Esophagus muscularis mucosa (tissue), 4 donors: Measurements from ENCODE around the gene ZNF660. TPM values are rescaled to one million over a fixed set of nuclear protein-coding genes. Genes with fewer than 3 reads are reported as not detected.

Source experiments
- DNase-seq: peaks from one replicate; pipeline ENCODE4 v3.0.0-alpha.2; 2017; ENCODE audit errors: extremely low spot score
- H3K27ac ChIP-seq, 4 donors: fragments of 200-600 bp; sonication (generic); replicated peaks in 1 of 4; 1 replicate in 3 of 4; 2 replicates in 1 of 4; pipeline ENCODE4 v1.5.1; 2016 to 2019; ENCODE audit warnings: mild to moderate bottlenecking in 1 of 4
- H3K27me3 ChIP-seq, 4 donors: fragments of 200-600 bp; sonication (generic); one replicate each; pipeline versions ENCODE4 v1.5.1 to v1.6.0; 2016 to 2019
- H3K36me3 ChIP-seq, 4 donors: fragments of 200-600 bp; sonication (generic); one replicate each; pipeline ENCODE4 v1.5.1; 2016 to 2019
- H3K4me1 ChIP-seq, 4 donors: fragments of 200-600 bp; sonication (generic); one replicate each; pipeline ENCODE4 v1.5.1; 2016 to 2019
- H3K4me3 ChIP-seq, 4 donors: fragments of 200-600 bp; sonication (generic); 1 replicate in 2 of 4; 2 replicates in 2 of 4; pipeline ENCODE4 v1.5.1; 2016 to 2019; ENCODE audit warnings: mild to moderate bottlenecking in 4 of 4, moderate library complexity in 1 of 4
- H3K9me3 ChIP-seq, 4 donors: fragments of 200-600 bp; sonication (generic); 1 replicate in 3 of 4; 2 replicates in 1 of 4; pipeline ENCODE4 v1.5.1; 2016 to 2019
- EP300 ChIP-seq: sonication (generic); formaldehyde crosslinking; IDR thresholded peaks from one replicate; pipeline ENCODE4 v1.6.1; 2017; ENCODE audit warnings: antibody characterized with exemption
- POLR2A ChIP-seq: fragments of 450-650 bp; IDR thresholded peaks from one replicate; pipeline ENCODE4 v1.6.1; 2017; ENCODE audit warnings: antibody characterized with exemption, moderate library complexity, mild to moderate bottlenecking, low read depth
- POLR2AphosphoS5 ChIP-seq, 2 donors: sonication (generic); formaldehyde crosslinking; IDR thresholded peaks; one replicate each; pipeline ENCODE4 v1.6.1; 2017; ENCODE audit warnings: antibody characterized with exemption in 2 of 2
- WGBS: methylation state at CpG from one replicate; pipeline ENCODE4 v1.1.5; 2018; 5-methylcytosine and 5-hydroxymethylcytosine counted together
- intact Hi-C: fragments of 100-400 bp; cut with DNase I; formaldehyde crosslinking; loops from one replicate; pipeline ENCODE4 v1.15.1; 2023
- total RNA-seq, 4 donors: library from RNA; depleted of rRNA; stranded (reverse); fragments of >200 nt; gene quantifications; one replicate each; pipeline versions ENCODE4 v1.1.0 to v1.2.1, GENCODE V29; 2016
- TF ChIP-seq, protein P1 (sequence below), 3 experiments: fragments of 200-600 bp in 2 of 3; fragments of 450-650 bp in 1 of 3; sonication (generic) in 2 of 3; IDR thresholded peaks; one replicate each; pipeline ENCODE4 v1.5.1; 2017 to 2019; ENCODE audit warnings: antibody characterized with exemption in 3 of 3, mild to moderate bottlenecking in 2 of 3, moderate library complexity in 1 of 3

ZNF660 gene
- total RNA-seq, 4 donors from 2014 or later: 2.1 to 2.9 (median 2.6) TPM

DNA sequence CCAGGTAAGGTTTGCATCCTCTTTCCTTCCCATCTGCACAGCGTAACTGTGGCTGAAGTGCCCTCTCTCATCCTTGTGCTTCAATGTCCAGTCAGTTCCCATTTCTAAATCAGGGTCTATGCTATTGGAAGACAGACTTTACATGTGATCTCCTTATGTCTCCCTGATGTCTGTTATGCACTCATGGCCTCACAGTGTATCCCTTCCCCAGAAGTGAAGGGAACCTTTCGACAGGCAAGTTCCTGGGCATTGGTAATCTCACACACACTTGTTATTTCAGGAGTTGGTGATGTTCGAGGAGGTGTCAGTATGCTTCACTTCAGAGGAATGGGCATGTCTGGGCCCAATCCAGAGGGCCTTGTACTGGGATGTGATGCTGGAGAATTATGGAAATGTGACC is 47.4 kb downstream of the ZNF660 start:
- TF ChIP-seq POLR2AphosphoS5 (IDR thresholded peaks at IDR 0.05): no peak
- no peak for TF ChIP-seq EP300
- TF ChIP-seq, protein P1, sequence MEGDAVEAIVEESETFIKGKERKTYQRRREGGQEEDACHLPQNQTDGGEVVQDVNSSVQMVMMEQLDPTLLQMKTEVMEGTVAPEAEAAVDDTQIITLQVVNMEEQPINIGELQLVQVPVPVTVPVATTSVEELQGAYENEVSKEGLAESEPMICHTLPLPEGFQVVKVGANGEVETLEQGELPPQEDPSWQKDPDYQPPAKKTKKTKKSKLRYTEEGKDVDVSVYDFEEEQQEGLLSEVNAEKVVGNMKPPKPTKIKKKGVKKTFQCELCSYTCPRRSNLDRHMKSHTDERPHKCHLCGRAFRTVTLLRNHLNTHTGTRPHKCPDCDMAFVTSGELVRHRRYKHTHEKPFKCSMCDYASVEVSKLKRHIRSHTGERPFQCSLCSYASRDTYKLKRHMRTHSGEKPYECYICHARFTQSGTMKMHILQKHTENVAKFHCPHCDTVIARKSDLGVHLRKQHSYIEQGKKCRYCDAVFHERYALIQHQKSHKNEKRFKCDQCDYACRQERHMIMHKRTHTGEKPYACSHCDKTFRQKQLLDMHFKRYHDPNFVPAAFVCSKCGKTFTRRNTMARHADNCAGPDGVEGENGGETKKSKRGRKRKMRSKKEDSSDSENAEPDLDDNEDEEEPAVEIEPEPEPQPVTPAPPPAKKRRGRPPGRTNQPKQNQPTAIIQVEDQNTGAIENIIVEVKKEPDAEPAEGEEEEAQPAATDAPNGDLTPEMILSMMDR (IDR thresholded peaks at IDR 0.05): no peak
- TF ChIP-seq POLR2A: no peak
- peaks cover 26 to 82% (median 70%) of the 10 kb centered on the region in 4 donors for H3K36me3 ChIP-seq
- intact Hi-C loops: no loop called here
- no peaks in the 10 kb centered on the region for H3K27me3 ChIP-seq
- 100% methylated on average over 3 of the region's 3 CpGs for WGBS
- H3K4me1 ChIP-seq: peaks cover 7 to 28% (median 16%) of the 10 kb centered on the region in 4 donors
- no peaks in the 10 kb centered on the region for H3K9me3 ChIP-seq
- H3K27ac ChIP-seq: no peak overlapping the region
- DNase-seq: no peak
- H3K4me3 ChIP-seq: no peak overlapping the region

DNA sequence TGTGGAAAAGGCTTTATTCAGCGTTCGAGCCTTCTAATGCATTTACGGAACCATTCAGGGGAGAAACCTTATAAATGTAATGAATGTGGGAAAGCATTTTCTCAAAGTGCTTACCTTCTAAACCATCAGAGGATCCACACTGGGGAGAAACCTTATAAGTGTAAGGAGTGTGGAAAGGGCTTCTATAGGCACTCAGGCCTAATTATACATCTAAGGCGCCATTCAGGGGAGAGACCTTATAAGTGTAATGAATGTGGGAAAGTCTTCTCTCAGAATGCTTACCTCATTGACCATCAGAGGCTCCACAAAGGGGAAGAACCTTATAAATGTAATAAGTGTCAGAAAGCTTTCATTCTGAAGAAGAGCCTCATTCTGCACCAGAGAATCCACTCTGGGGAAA is 57.6 kb downstream of the ZNF660 start:
- intact Hi-C loops: loop anchor here (10.0 kb wide), 1 partner anchor 82 kb away; the partner anchor contains the start of gene ZNF501
- Histone ChIP-seq H3K4me3 (no peak overlapping the region), H3K4me1 (no peaks in the 10 kb centered on the region), H3K9me3 (peaks cover 0 to 16% (median 14%) of the 10 kb centered on the region in 4 donors), H3K27ac (no peak overlapping the region), H3K27me3 (no peaks in the 10 kb centered on the region), H3K36me3 (peaks cover 32 to 64% (median 56%) of the 10 kb centered on the region in 4 donors)
- no peak for DNase-seq
- 99% methylated on average over 4 of the region's 4 CpGs for WGBS
- TF ChIP-seq POLR2AphosphoS5 (IDR thresholded peaks at IDR 0.05): no peak
- TF ChIP-seq, protein P1 (IDR thresholded peaks at IDR 0.05): no peak

DNA sequence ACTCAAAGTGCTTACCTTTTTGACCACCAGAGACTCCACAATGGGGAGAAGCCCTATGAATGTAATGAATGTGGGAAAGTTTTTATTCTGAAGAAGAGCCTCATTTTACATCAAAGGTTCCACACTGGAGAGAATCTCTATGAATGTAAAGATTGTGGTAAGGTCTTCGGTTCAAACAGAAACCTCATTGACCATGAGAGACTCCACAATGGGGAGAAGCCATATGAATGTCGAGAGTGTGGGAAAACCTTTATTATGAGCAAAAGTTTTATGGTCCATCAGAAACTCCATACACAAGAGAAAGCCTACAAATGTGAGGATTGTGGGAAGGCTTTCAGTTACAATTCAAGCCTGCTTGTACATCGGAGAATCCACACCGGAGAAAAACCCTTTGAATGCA is 58.3 kb downstream of the ZNF660 start:
- TF ChIP-seq POLR2AphosphoS5 (IDR thresholded peaks at IDR 0.05): no peak
- TF ChIP-seq, protein P1 (IDR thresholded peaks at IDR 0.05): no peak
- no peak for TF ChIP-seq POLR2A
- TF ChIP-seq EP300: no peak
- Histone ChIP-seq H3K27ac (no peak overlapping the region), H3K36me3 (peaks cover 28 to 57% (median 49%) of the 10 kb centered on the region in 4 donors), H3K4me1 (peaks cover 0 to under 1% (median 0%) of the 10 kb centered on the region in 4 donors), H3K9me3 (peaks cover 0 to 16% (median 14%) of the 10 kb centered on the region in 4 donors), H3K4me3 (no peak overlapping the region), H3K27me3 (no peaks in the 10 kb centered on the region)
- WGBS: 100% methylated on average over 4 of the region's 4 CpGs
- intact Hi-C loops: loop anchor here (10.0 kb wide), 1 partner anchor 82 kb away; the partner anchor contains the start of gene ZNF501
- DNase-seq: no peak

DNA sequence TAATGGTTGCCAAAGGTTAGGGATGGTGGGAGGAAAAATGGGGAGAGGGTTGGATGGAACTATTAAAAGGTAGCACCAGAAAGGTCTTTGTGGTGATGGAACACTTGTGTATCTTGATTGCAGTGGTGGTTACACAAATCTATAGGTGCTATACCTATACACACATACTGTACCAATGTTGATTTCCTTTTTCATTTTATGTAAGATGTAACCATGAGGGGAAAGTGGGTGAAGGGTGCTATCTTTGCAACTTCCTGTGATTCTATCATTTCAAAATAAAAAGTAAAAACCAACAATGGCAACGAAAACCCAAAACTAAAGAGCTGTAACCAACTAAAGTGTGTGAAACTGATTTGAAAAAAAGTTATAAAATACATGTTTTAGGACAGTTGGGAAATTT is 63.0 kb downstream of the ZNF660 start:
- no peaks in the 10 kb centered on the region for H3K27me3 ChIP-seq
- H3K9me3 ChIP-seq: peaks cover 0 to 6% (median 3%) of the 10 kb centered on the region in 4 donors
- intact Hi-C loops: loop anchor here (10.0 kb wide), 1 partner anchor 77 kb away; the partner anchor contains the start of gene ZNF501
- peaks cover 8 to 19% (median 13%) of the 10 kb centered on the region in 4 donors for H3K4me1 ChIP-seq
- H3K27ac ChIP-seq: no peak overlapping the region
- no peak overlapping the region for H3K4me3 ChIP-seq
- WGBS: 100% methylated on average over 1 of the region's 1 CpG
- TF ChIP-seq, protein P1 (IDR thresholded peaks at IDR 0.05): no peak
- TF ChIP-seq POLR2A (no peak), POLR2AphosphoS5 (IDR thresholded peaks at IDR 0.05) (no peak), EP300 (no peak)
- DNase-seq: no peak
- peaks cover 24 to 34% (median 31%) of the 10 kb centered on the region in 4 donors for H3K36me3 ChIP-seq
